Activated naive CD4-positive, alpha-beta T cell treated with Interleukin-2 at 50 U/mL for 16 hours (primary cell): Measurements from ENCODE around the gene RTRAF.

ENCODE experiments used
- DNase-seq: peaks from one replicate; pipeline ENCODE4 v3.0.0-alpha.2; 2020

The RTRAF gene

GRCh38 chr14:51996148-51996746 lies 6.9 kb downstream of the RTRAF start:
- DNase-seq: no peak

- DNase-seq: no peak
Measured at GRCh38 chr14:51998348-51998747, 9.0 kb downstream of the RTRAF start.

GRCh38 chr14:51999084-51999483 lies 9.7 kb downstream of the RTRAF start:
- no peak for DNase-seq

- no peak for DNase-seq
Measured at GRCh38 chr14:52000019-52000582, 10.8 kb downstream of the RTRAF start.

- DNase-seq: no peak
Measured at GRCh38 chr14:52000696-52001095, 11.3 kb downstream of the RTRAF start.

GRCh38 chr14:52002542-52002941 lies 13.2 kb downstream of the RTRAF start:
- no peak for DNase-seq

- DNase-seq: no peak
Measured at GRCh38 chr14:52003324-52003723, 14.0 kb downstream of the RTRAF start.

GRCh38 chr14:52005625-52006024 lies 16.3 kb downstream of the RTRAF start:
- DNase-seq: no peak

GRCh38 chr14:52006361-52006760 lies 17.0 kb downstream of the RTRAF start:
- no peak for DNase-seq

- DNase-seq: no peak
Measured at GRCh38 chr14:52007211-52007610, 17.9 kb downstream of the RTRAF start.

- DNase-seq: no peak
Measured at GRCh38 chr14:52007637-52008036, 18.3 kb downstream of the RTRAF start.

- DNase-seq: no peak
Measured at GRCh38 chr14:52008136-52008535, 18.8 kb downstream of the RTRAF start.

GRCh38 chr14:52010173-52010693 lies 20.9 kb downstream of the RTRAF start:
- DNase-seq: no peak

GRCh38 chr14:52011523-52011922 lies 22.2 kb downstream of the RTRAF start:
- no peak for DNase-seq

GRCh38 chr14:52012635-52013034 lies 23.3 kb downstream of the RTRAF start:
- no peak for DNase-seq

- DNase-seq: no peak
Measured at GRCh38 chr14:52013984-52014600, 24.7 kb downstream of the RTRAF start.

GRCh38 chr14:52014601-52015267 lies 25.4 kb downstream of the RTRAF start:
- DNase-seq: no peak

GRCh38 chr14:52015411-52016030 lies 26.2 kb downstream of the RTRAF start:
- no peak for DNase-seq

- no peak for DNase-seq
Measured at GRCh38 chr14:52018252-52018651, 28.9 kb downstream of the RTRAF start.

GRCh38 chr14:52018970-52019369 lies 29.6 kb downstream of the RTRAF start:
- DNase-seq: no peak

GRCh38 chr14:52020161-52020714 lies 30.9 kb downstream of the RTRAF start:
- DNase-seq: no peak

- no peak for DNase-seq
Measured at GRCh38 chr14:52020866-52021717, 31.7 kb downstream of the RTRAF start.
